OCI-LY7 (cell line): ENCODE results near the gene ETFBKMT. TPM values are rescaled to one million over a fixed set of nuclear protein-coding genes. Genes with fewer than 3 reads are reported as not detected.
A peak's percentile ranks its signal among the peaks of the same experiment; 100 is the strongest.

ENCODE experiments used
- BruUV-seq: library from RNA; stranded (reverse); fragments of 400-500 nt; replicated peaks from 2 replicates; lab custom pipeline; 2021; lab: Mats Ljungman, UMichigan
- CTCF ChIA-PET: fragments of 300-600 bp; sonication (Branson Sonifier 250); formaldehyde crosslinking; loops from one replicate; lab custom pipeline; 2022; ENCODE audit warnings: antibody characterized with exemption; ENCODE audit not compliant: unreplicated experiment; lab: Charles Lee
- POLR2A ChIA-PET: fragments of 300-600 bp; sonication (Branson Sonifier 250); formaldehyde crosslinking; loops from one replicate; lab custom pipeline; 2022; ENCODE audit warnings: antibody characterized with exemption; lab: Charles Lee
- DNase-seq: peaks from one replicate; pipeline ENCODE4 v3.0.0-alpha.2; 2015; ENCODE audit warnings: low spot score
- H2AFZ ChIP-seq: fragments of 200-600 bp; sonication (generic), shearing (Covaris generic); 2 replicates; pipeline ENCODE4 v1.6.1; 2014; ENCODE audit warnings: mild to moderate bottlenecking, antibody characterized with exemption, low read length, moderate library complexity
- H3K27ac ChIP-seq: fragments of 200-600 bp; sonication (generic); 2 replicates; pipeline ENCODE4 v1.5.1; 2014; ENCODE audit warnings: mixed run types, low read depth, mild to moderate bottlenecking, moderate library complexity, low read length, inconsistent platforms; ENCODE audit not compliant: poor library complexity, severe bottlenecking
- H3K36me3 ChIP-seq: fragments of 200-600 bp; sonication (generic); 2 replicates; pipeline ENCODE4 v1.6.1; 2014; ENCODE audit warnings: mild to moderate bottlenecking, antibody characterized with exemption, low read length, moderate library complexity, mixed read lengths; ENCODE audit not compliant: insufficient read depth
- H3K4me1 ChIP-seq: fragments of 200-600 bp; sonication (generic); 2 replicates; pipeline ENCODE4 v1.5.1; 2014; ENCODE audit warnings: mild to moderate bottlenecking, low read length; ENCODE audit not compliant: insufficient read depth, poor library complexity, severe bottlenecking
- H3K4me2 ChIP-seq: fragments of 200-600 bp; sonication (generic); 2 replicates; pipeline ENCODE4 v1.6.1; 2014; ENCODE audit warnings: mild to moderate bottlenecking, low read length
- H3K4me3 ChIP-seq: fragments of 200-600 bp; sonication (generic); 2 replicates; pipeline ENCODE4 v1.5.1; 2014; ENCODE audit warnings: mild to moderate bottlenecking, low read depth, low read length; ENCODE audit not compliant: poor library complexity, severe bottlenecking
- H3K79me2 ChIP-seq: fragments of 200-600 bp; sonication (generic); 2 replicates; pipeline ENCODE4 v1.6.1; 2016; ENCODE audit warnings: low read depth, mild to moderate bottlenecking, low read length, moderate library complexity, mixed read lengths; ENCODE audit not compliant: insufficient read depth
- H3K9me2 ChIP-seq: fragments of 200-600 bp; sonication (generic); 2 replicates; pipeline ENCODE4 v1.6.1; 2016; ENCODE audit warnings: mild to moderate bottlenecking, low read length, mixed read lengths; ENCODE audit not compliant: insufficient read depth
- H3K9me3 ChIP-seq: fragments of 200-600 bp; sonication (generic); 2 replicates; pipeline ENCODE4 v1.6.1; 2014; ENCODE audit warnings: mild to moderate bottlenecking, mixed run types, low read length, mixed read lengths
- H4K20me1 ChIP-seq: fragments of 200-600 bp; sonication (generic); 2 replicates; pipeline ENCODE4 v1.6.1; 2014; ENCODE audit warnings: mild to moderate bottlenecking, antibody characterized with exemption, low read length, moderate library complexity, mixed read lengths; ENCODE audit not compliant: insufficient read depth
- EZH2phosphoT487 ChIP-seq: fragments of 200-600 bp; sonication (generic); IDR thresholded peaks from 2 replicates; pipeline ENCODE4 v1.6.1; 2018; ENCODE audit warnings: low read depth, borderline replicate concordance, mild to moderate bottlenecking, mixed run types, antibody characterized with exemption, low read length, moderate library complexity, mixed read lengths
- intact Hi-C: fragments of 100-400 bp; cut with micrococcal nuclease; formaldehyde crosslinking; loops from one replicate; pipeline ENCODE4 v1.10.0; 2022; ENCODE audit not compliant: unreplicated experiment
- total RNA-seq, 2 experiments: library from RNA; depleted of rRNA in 1 of 2; stranded (reverse); fragments of >200 nt in 1 of 2; shearing (Covaris generic) in 1 of 2; gene quantifications; 2 replicates each; pipeline ENCODE4 v1.2.3, GENCODE V29; 2014 to 2022
- TF ChIP-seq, protein P1 (sequence below): fragments of 200-600 bp; sonication (generic); conservative IDR thresholded peaks from 2 replicates; pipeline ENCODE4 v1.5.1; 2014; ENCODE audit warnings: mild to moderate bottlenecking, antibody characterized with exemption, low read length, moderate library complexity, mixed read lengths

The ETFBKMT gene
- total RNA-seq, 2 experiments from 2014 or later, result 0.92 to 2.8 TPM

DNA sequence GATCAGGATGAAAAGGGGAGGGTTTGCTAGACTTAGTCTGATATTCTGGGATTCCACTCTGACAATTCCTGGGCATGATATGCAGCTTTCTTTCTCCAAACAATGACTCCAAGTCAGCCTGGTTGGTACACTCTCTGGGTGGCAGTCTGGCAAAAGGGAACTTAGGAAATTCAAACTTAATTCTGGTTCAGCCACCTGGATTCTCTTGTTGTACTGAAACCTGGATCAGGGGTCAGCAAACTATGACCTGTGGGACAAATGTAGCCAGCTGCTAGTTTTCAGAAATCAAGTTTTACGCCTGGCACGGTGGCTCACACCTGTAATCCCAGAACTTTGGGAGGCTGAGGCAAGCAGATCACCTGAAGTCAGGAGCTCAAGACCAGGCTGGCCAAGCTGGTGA, 63.1 kb downstream of the ETFBKMT start:
- no peaks in the 10 kb centered on the region for H3K9me2 ChIP-seq
- TF ChIP-seq, protein P1, sequence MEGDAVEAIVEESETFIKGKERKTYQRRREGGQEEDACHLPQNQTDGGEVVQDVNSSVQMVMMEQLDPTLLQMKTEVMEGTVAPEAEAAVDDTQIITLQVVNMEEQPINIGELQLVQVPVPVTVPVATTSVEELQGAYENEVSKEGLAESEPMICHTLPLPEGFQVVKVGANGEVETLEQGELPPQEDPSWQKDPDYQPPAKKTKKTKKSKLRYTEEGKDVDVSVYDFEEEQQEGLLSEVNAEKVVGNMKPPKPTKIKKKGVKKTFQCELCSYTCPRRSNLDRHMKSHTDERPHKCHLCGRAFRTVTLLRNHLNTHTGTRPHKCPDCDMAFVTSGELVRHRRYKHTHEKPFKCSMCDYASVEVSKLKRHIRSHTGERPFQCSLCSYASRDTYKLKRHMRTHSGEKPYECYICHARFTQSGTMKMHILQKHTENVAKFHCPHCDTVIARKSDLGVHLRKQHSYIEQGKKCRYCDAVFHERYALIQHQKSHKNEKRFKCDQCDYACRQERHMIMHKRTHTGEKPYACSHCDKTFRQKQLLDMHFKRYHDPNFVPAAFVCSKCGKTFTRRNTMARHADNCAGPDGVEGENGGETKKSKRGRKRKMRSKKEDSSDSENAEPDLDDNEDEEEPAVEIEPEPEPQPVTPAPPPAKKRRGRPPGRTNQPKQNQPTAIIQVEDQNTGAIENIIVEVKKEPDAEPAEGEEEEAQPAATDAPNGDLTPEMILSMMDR, result no peak
- no peak for TF ChIP-seq EZH2phosphoT487
- peaks cover 32% of the 10 kb centered on the region for H3K36me3 ChIP-seq
- H3K4me1 ChIP-seq, result peaks cover 50% of the 10 kb centered on the region
- H2AFZ ChIP-seq, result peak overlapping the region; percentile 46; the same call in 1 of the 2 replicates
- H3K4me2 ChIP-seq, result peak overlapping the region; percentile 48; the same call in 1 of the 2 replicates
- peaks cover 15% of the 10 kb centered on the region for H3K79me2 ChIP-seq
- H3K9me3 ChIP-seq, result no peaks in the 10 kb centered on the region; the same call in 1 of the 2 replicates
- ChIA-PET POLR2A (interaction anchor here (0.6 to 0.9 kb wide), 2 partner anchors 10 to 319 kb away, joined by 3 read pairs; no protein-coding TSS in a partner anchor), CTCF (no interaction called here)
- peak overlapping the region; percentile 32 for H3K27ac ChIP-seq
- intact Hi-C loops, result no loop called here
- DNase-seq, result no peak
- BruUV-seq, result no TSS peak
- no peak overlapping the region for H3K4me3 ChIP-seq
- no peaks in the 10 kb centered on the region for H4K20me1 ChIP-seq

Other genes with a start within 250 kb of the ETFBKMT start
- gene DENND5B, start 68.6 kb upstream of the ETFBKMT start, total RNA-seq (2014; rRNA removed; shearing (Covaris generic)), result 16.7 and 23.1 TPM in 2 replicates
- 36.4 and 38.9 TPM in 2 replicates for gene DENND5B, start 68.6 kb upstream of the ETFBKMT start, total RNA-seq (2022)
- 14.1 and 20.1 TPM in 2 replicates for gene AMN1, start 69.3 kb downstream of the ETFBKMT start, total RNA-seq (2014; rRNA removed; shearing (Covaris generic))
- 12.6 and 15.2 TPM in 2 replicates for gene AMN1, start 69.3 kb downstream of the ETFBKMT start, total RNA-seq (2022)